Measurements from ENCODE around the gene COMTD1. TPM values are rescaled to one million over a fixed set of nuclear protein-coding genes. Genes with fewer than 3 reads are reported as not detected.
A peak's percentile ranks its signal among the peaks of the same experiment; 100 is the strongest.
"Not testable (repeated sequence)": the region's sequence is repeated elsewhere in the genome, so short reads cannot be mapped to it uniquely, and the experiment has no call there.

COMTD1 gene
- total RNA-seq, 2 donors from 2014 or later = 156 to 301 TPM

GRCh38 chr10:75197906-75198305, 37.9 kb downstream of the COMTD1 start:
- no peaks in the 10 kb centered on the region for H3K9me3 ChIP-seq
- peak in 1 of 4 donors; percentile 17 for DNase-seq

DNA sequence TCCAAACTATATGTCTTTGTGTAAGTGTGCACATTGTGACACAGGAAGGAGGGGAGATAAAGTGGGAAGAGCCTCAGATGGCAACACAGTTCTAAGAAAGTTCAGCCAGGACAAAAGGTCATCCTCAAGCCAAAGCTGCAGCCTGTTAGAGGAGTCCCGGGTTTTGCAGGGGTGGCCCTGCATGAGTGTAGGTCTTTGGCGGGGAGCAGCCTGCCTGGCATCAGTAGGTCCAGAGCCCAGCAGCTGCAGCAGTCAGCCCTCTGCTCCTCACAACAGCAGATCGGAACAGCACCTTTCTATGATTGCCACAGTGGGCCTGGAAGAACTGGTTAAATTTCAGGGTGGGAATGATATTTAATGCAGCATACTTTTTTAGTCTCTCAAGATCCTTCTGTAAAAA, 38.7 kb downstream of the COMTD1 start:
- DNase-seq (no peak), ATAC-seq (no peak)
- TF ChIP-seq CTCF (IDR thresholded peaks at IDR 0.05) (no peak), POLR2A (IDR thresholded peaks at IDR 0.05) (no peak)
- intact Hi-C loops (cut with DNase I) = no loop called here
- 78 to 91% methylated on average over 3 of the region's 3 CpGs for WGBS, 2 donors
- H3K27ac ChIP-seq = no peak overlapping the region
- H3K4me3 ChIP-seq = no peak overlapping the region
- H3K27me3 ChIP-seq = no peaks in the 10 kb centered on the region
- H3K9me3 ChIP-seq = no peaks in the 10 kb centered on the region
- no peaks in the 10 kb centered on the region for H3K36me3 ChIP-seq (replicated peaks in 1 of 2; ENCODE audit: insufficient read depth in 1 of 2, low read depth in 2 of 2)
- peaks cover 6% of the 10 kb centered on the region for H3K4me1 ChIP-seq

More at GRCh38 chr10:75197906-75198305, 37.9 kb downstream of the COMTD1 start:
- Histone ChIP-seq H3K4me1 (no peaks in the 10 kb centered on the region), H3K27ac (peak overlapping the region in 1 of 4 donors; percentile 18), H3K27me3 (no peaks in the 10 kb centered on the region), H3K36me3 (replicated peaks in 1 of 2; ENCODE audit: insufficient read depth in 1 of 2, low read depth in 2 of 2) (no peaks in the 10 kb centered on the region), H3K4me3 (no peak overlapping the region)
- no peak for TF ChIP-seq CTCF (IDR thresholded peaks at IDR 0.05)
- no peak for TF ChIP-seq POLR2A (IDR thresholded peaks at IDR 0.05)
- WGBS, 2 donors = 72 to 76% methylated on average over 2 of the region's 2 CpGs
- ATAC-seq = no peak
- intact Hi-C loops (cut with DNase I) = no loop called here

DNA sequence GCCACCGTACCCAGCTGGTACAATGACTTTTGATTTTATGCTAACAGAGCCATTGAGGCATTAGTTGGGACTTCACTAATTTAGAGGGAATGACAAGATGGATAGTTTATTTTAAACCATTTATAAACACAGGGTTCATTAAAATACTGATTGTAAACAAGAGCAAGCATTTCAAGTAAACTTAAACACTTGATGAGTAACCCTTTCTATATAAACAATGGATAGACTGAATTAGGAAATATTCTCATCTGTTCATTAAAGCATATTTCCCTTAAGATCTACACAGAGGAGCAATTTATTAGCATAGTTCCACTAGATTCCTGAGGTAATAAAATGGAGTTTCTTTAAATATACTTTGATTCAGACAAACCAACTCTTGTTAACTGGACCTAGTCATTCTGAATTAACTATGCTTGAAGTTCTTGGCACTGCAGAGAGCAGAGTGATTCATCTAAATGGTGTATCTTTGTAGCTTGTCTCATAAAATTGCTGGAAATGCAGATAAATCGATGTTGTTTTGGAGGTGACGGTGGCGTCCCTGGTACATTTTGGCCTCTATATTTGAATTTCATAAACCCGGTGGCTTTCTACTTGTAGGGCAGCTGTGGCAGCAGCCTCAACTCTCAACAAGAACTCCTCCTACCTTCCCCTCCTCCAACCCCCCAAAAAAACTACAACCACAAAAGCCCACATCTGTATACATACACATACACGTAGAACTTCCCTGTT, 40.6 kb downstream of the COMTD1 start:
- ATAC-seq = no peak
- intact Hi-C loops (cut with DNase I) = no loop called here
- Histone ChIP-seq H3K4me1 (peaks cover 15% of the 10 kb centered on the region), H3K36me3 (replicated peaks in 1 of 2; ENCODE audit: insufficient read depth in 1 of 2, low read depth in 2 of 2) (no peaks in the 10 kb centered on the region), H3K27ac (no peak overlapping the region), H3K9me3 (no peaks in the 10 kb centered on the region), H3K4me3 (no peak overlapping the region), H3K27me3 (no peaks in the 10 kb centered on the region)
- WGBS, 2 donors = 95 to 96% methylated on average over 6 of the region's 6 CpGs
- no peak for DNase-seq
- TF ChIP-seq CTCF (IDR thresholded peaks at IDR 0.05) (no peak), POLR2A (IDR thresholded peaks at IDR 0.05) (no peak)

DNA sequence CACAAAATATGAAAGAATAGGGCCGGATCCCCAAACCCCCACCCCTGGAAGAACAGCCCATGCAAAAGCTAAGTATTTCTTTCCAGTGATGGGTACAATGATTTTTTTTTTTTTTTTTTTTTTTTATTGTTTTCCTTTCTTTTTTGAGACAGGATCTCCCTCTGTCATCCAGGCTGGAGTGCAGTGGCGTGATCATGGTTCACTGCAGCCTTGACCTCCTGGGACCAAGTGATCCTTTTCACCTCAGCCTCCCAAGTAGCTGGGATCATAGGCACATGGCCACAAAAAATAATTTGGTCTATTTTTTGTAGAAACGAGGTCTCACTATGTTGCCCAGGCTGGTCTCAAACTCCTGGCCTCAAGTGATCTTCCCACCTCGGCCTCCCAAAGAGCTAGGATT, 41.1 kb downstream of the COMTD1 start:
- DNase-seq; ATAC-seq; H3K9me3 ChIP-seq; H3K36me3 ChIP-seq (replicated peaks in 1 of 2; ENCODE audit: insufficient read depth in 1 of 2, low read depth in 2 of 2); intact Hi-C loops (cut with DNase I); H3K27me3 ChIP-seq; H3K27ac ChIP-seq; H3K4me3 ChIP-seq: not testable (repeated sequence)
- WGBS, 2 donors = 81 to 94% methylated on average over 4 of the region's 4 CpGs
- peaks cover 15% of the 10 kb centered on the region for H3K4me1 ChIP-seq

GRCh38 chr10:75191821-75192568, 43.8 kb downstream of the COMTD1 start:
- intact Hi-C loops (cut with DNase I) = no loop called here
- H3K27ac ChIP-seq = peak overlapping the region in 3 of 4 donors; percentile 50 to 83 (median 70)
- H3K36me3 ChIP-seq (replicated peaks in 1 of 2; ENCODE audit: insufficient read depth in 1 of 2, low read depth in 2 of 2) = no peaks in the 10 kb centered on the region
- peak in 3 of 7 experiments; percentile 12 to 19 (median 14) for TF ChIP-seq CTCF (IDR thresholded peaks at IDR 0.05)
- TF ChIP-seq POLR2A (IDR thresholded peaks at IDR 0.05) = no peak
- no peaks in the 10 kb centered on the region for H3K9me3 ChIP-seq
- ATAC-seq (peak; percentile 89), DNase-seq (peak; percentile 52 to 79 (median 65))
- no peaks in the 10 kb centered on the region for H3K27me3 ChIP-seq
- H3K4me3 ChIP-seq = no peak overlapping the region
- peaks cover 26% of the 10 kb centered on the region for H3K4me1 ChIP-seq
- 12 to 16% methylated on average over 10 of the region's 10 CpGs for WGBS, 2 donors

All from body of pancreas (tissue), 4 donors.